Measurements from ENCODE around the gene ABCC8. TPM values are rescaled to one million over a fixed set of nuclear protein-coding genes. Genes with fewer than 3 reads are reported as not detected.
A peak's percentile ranks its signal among the peaks of the same experiment; 100 is the strongest.

The ABCC8 gene
- total and polyA plus RNA-seq, 9 of the 15 experiments (the other 6 are each of a cell fraction or from before 2014, with no cell fraction given): not detected

- TF ChIP-seq GTF2B (IDR thresholded peaks at IDR 0.05; ENCODE audit: extremely low read depth, insufficient read length) (no peak), NCOR1 (IDR thresholded peaks at IDR 0.05) (peak; percentile 8; the same call in 1 of the 2 replicates), ZHX1 (conservative IDR thresholded peaks at IDR 0.05; ENCODE audit: low read length) (no peak), XRCC3 (IDR thresholded peaks at IDR 0.05) (no peak), ZKSCAN3 (CRISPR knock-in tag; IDR thresholded peaks at IDR 0.05) (no peak), HDAC8 (tag; IDR thresholded peaks at IDR 0.05) (no peak), ZNF431 (CRISPR knock-in tag; IDR thresholded peaks at IDR 0.05) (no peak), BACH1 (tag; IDR thresholded peaks at IDR 0.05) (no peak), ZNF197 (CRISPR knock-in tag; IDR thresholded peaks at IDR 0.05; ENCODE audit: low read depth) (no peak), NR3C1 (CRISPR knock-in tag; IDR thresholded peaks at IDR 0.05) (no peak), ZNF277 (CRISPR knock-in tag; IDR thresholded peaks at IDR 0.05; ENCODE audit: borderline replicate concordance) (no peak), U2AF2 (optimal IDR thresholded peaks at IDR 0.05; ENCODE audit: low read depth, low read length) (no peak), RBM22 (IDR thresholded peaks at IDR 0.05; ENCODE audit: low read depth, low read length, poor library complexity, severe bottlenecking) (no peak), NCOA2 (IDR thresholded peaks at IDR 0.05; ENCODE audit: partially characterized antibody in 2 of 2) (no peak), NFXL1 (CRISPR knock-in tag; IDR thresholded peaks at IDR 0.05) (no peak), ELF4 (CRISPR knock-in tag; IDR thresholded peaks at IDR 0.05) (no peak), MCM3 (IDR thresholded peaks at IDR 0.05) (no peak), FOXJ2 (tag; IDR thresholded peaks at IDR 0.05) (no peak), KDM2B (CRISPR knock-in tag; IDR thresholded peaks at IDR 0.05) (no peak), BHLHE40 (IDR thresholded peaks at IDR 0.05; ENCODE audit: low read length) (no peak), MNT (conservative IDR thresholded peaks at IDR 0.05) (0 out of 4 replicates have a peak, but pooled peaks of 1 of the 2 experiments have one; percentile 11)
These were observed 122.0 kb downstream of the ABCC8 start (continued) for GRCh38 chr11:17354601-17354991.
